Measurements from ENCODE around the gene IQSEC3. TPM values are rescaled to one million over a fixed set of nuclear protein-coding genes. Genes with fewer than 3 reads are reported as not detected.

The IQSEC3 gene
- polyA plus RNA-seq, 1 donor from 2014 or later, result 2.4 TPM

- no peaks in the 10 kb centered on the region for H3F3A ChIP-seq (ENCODE audit: insufficient read depth, low read length, poor library complexity, severe bottlenecking)
- TF ChIP-seq SMC3 (conservative IDR thresholded peaks at IDR 0.05; ENCODE audit: poor library complexity) (no peak), RAD21 (conservative IDR thresholded peaks at IDR 0.05) (no peak), EZH2 (IDR thresholded peaks at IDR 0.05; ENCODE audit: borderline replicate concordance, insufficient read depth, low read length, poor library complexity, severe bottlenecking) (no peak), POLR2AphosphoS5 (IDR thresholded peaks at IDR 0.05) (no peak), CTCF (IDR thresholded peaks at IDR 0.05; ENCODE audit: poor library complexity, severe bottlenecking) (no peak), REST (IDR thresholded peaks at IDR 0.05; ENCODE audit: borderline replicate concordance) (no peak), MXI1 (conservative IDR thresholded peaks at IDR 0.05; ENCODE audit: poor library complexity, severe bottlenecking) (no peak)
- no peaks in the 10 kb centered on the region for H3K27me3 ChIP-seq (ENCODE audit: insufficient read depth, low read depth, low read length)
- no peaks in the 10 kb centered on the region for H3K9me3 ChIP-seq (ENCODE audit: low read length)
- no peak overlapping the region for H3K4me2 ChIP-seq (ENCODE audit: low read length)
- no peaks in the 10 kb centered on the region for H3K36me3 ChIP-seq (ENCODE audit: insufficient read depth, low read length)
- no peak overlapping the region for H3K27ac ChIP-seq (ENCODE audit: low read length)
- no peaks in the 10 kb centered on the region for H3K79me2 ChIP-seq (replicated peaks; ENCODE audit: insufficient read depth, low read length)
- H4K20me1 ChIP-seq (ENCODE audit: insufficient read depth), result no peaks in the 10 kb centered on the region
- H3K4me3 ChIP-seq (ENCODE audit: low read length), result no peak overlapping the region
- H2AFZ ChIP-seq (ENCODE audit: low read depth, low read length), result no peak overlapping the region
- no peaks in the 10 kb centered on the region for H3K9me2 ChIP-seq (ENCODE audit: insufficient read depth, low read length)
- no peak overlapping the region for H3K9ac ChIP-seq (ENCODE audit: low read length)
These were observed 101.5 kb downstream of the IQSEC3 start for GRCh38 chr12:167959-168600.

- Histone ChIP-seq H3K9me3 (ENCODE audit: low read length) (no peaks in the 10 kb centered on the region), H3K4me2 (ENCODE audit: low read length) (no peak overlapping the region), H3K4me3 (ENCODE audit: low read length) (no peak overlapping the region), H3K9ac (ENCODE audit: low read length) (no peak overlapping the region), H3K9me2 (ENCODE audit: insufficient read depth, low read length) (no peaks in the 10 kb centered on the region), H3K27me3 (ENCODE audit: insufficient read depth, low read depth, low read length) (no peaks in the 10 kb centered on the region), H3F3A (ENCODE audit: insufficient read depth, low read length, poor library complexity, severe bottlenecking) (no peaks in the 10 kb centered on the region), H4K20me1 (ENCODE audit: insufficient read depth) (no peaks in the 10 kb centered on the region), H3K27ac (ENCODE audit: low read length) (no peak overlapping the region), H3K36me3 (ENCODE audit: insufficient read depth, low read length) (no peaks in the 10 kb centered on the region), H2AFZ (ENCODE audit: low read depth, low read length) (no peak overlapping the region), H3K79me2 (replicated peaks; ENCODE audit: insufficient read depth, low read length) (no peaks in the 10 kb centered on the region)
- TF ChIP-seq MXI1 (conservative IDR thresholded peaks at IDR 0.05; ENCODE audit: poor library complexity, severe bottlenecking) (no peak), REST (IDR thresholded peaks at IDR 0.05; ENCODE audit: borderline replicate concordance) (no peak), CTCF (IDR thresholded peaks at IDR 0.05; ENCODE audit: poor library complexity, severe bottlenecking) (no peak), TAF1 (IDR thresholded peaks at IDR 0.05; ENCODE audit: low read depth) (no peak), EZH2 (IDR thresholded peaks at IDR 0.05; ENCODE audit: borderline replicate concordance, insufficient read depth, low read length, poor library complexity, severe bottlenecking) (no peak), EP300 (conservative IDR thresholded peaks at IDR 0.05; ENCODE audit: poor library complexity, severe bottlenecking) (no peak), POLR2AphosphoS5 (IDR thresholded peaks at IDR 0.05) (no peak), RAD21 (conservative IDR thresholded peaks at IDR 0.05) (no peak), SMC3 (conservative IDR thresholded peaks at IDR 0.05; ENCODE audit: poor library complexity) (no peak)
These were observed 102.4 kb downstream of the IQSEC3 start for GRCh38 chr12:168763-169525.

Data from neural cell (in vitro differentiated cells).